NCI-H2029 (cell line): ENCODE results near the gene CHPF.

Experiments used
- DNase-seq: peaks from one replicate; lab custom pipeline; 2025; lab: John Stamatoyannopoulos, UW

The CHPF gene

GRCh38 chr2:219532378-219532649 lies 11.3 kb downstream of the CHPF start:
- no peak for DNase-seq

- no peak for DNase-seq
Measured at GRCh38 chr2:219531639-219532377, 11.8 kb downstream of the CHPF start.

GRCh38 chr2:219530048-219530963 lies 13.3 kb downstream of the CHPF start:
- DNase-seq: peak; percentile 60

- DNase-seq: no peak
Measured at GRCh38 chr2:219527472-219527871, 16.1 kb downstream of the CHPF start.

GRCh38 chr2:219527076-219527394 lies 16.6 kb downstream of the CHPF start:
- DNase-seq: no peak

GRCh38 chr2:219526320-219527075 lies 17.1 kb downstream of the CHPF start:
- no peak for DNase-seq

- no peak for DNase-seq
Measured at GRCh38 chr2:219525533-219526232, 17.9 kb downstream of the CHPF start.

GRCh38 chr2:219524817-219525216 lies 18.8 kb downstream of the CHPF start:
- DNase-seq: no peak

- no peak for DNase-seq
Measured at GRCh38 chr2:219523031-219523671, 20.5 kb downstream of the CHPF start.

GRCh38 chr2:219522111-219523030 lies 21.2 kb downstream of the CHPF start:
- DNase-seq: no peak

GRCh38 chr2:219521066-219521880 lies 22.3 kb downstream of the CHPF start:
- no peak for DNase-seq

GRCh38 chr2:219520079-219520478 lies 23.5 kb downstream of the CHPF start:
- DNase-seq: no peak

GRCh38 chr2:219519526-219519916 lies 24.1 kb downstream of the CHPF start:
- DNase-seq: no peak

- DNase-seq: no peak
Measured at GRCh38 chr2:219517954-219518778, 25.4 kb downstream of the CHPF start.

GRCh38 chr2:219516888-219517287 lies 26.7 kb downstream of the CHPF start:
- no peak for DNase-seq

GRCh38 chr2:219515874-219516629 lies 27.6 kb downstream of the CHPF start:
- DNase-seq: no peak

- DNase-seq: no peak
Measured at GRCh38 chr2:219514836-219515235, 28.8 kb downstream of the CHPF start.

GRCh38 chr2:219514196-219514761 lies 29.3 kb downstream of the CHPF start, which contains the start of gene ASIC4:
ASIC4 (plus strand) TSS chr2:219514482; CDS start chr2:219514725, 243 bp downstream.
- DNase-seq: no peak
